ENCODE data around the gene RASGRP3.
"Not testable (repeated sequence)": the region's sequence is repeated elsewhere in the genome, so short reads cannot be mapped to it uniquely, and the experiment has no call there.

The RASGRP3 gene

DNA sequence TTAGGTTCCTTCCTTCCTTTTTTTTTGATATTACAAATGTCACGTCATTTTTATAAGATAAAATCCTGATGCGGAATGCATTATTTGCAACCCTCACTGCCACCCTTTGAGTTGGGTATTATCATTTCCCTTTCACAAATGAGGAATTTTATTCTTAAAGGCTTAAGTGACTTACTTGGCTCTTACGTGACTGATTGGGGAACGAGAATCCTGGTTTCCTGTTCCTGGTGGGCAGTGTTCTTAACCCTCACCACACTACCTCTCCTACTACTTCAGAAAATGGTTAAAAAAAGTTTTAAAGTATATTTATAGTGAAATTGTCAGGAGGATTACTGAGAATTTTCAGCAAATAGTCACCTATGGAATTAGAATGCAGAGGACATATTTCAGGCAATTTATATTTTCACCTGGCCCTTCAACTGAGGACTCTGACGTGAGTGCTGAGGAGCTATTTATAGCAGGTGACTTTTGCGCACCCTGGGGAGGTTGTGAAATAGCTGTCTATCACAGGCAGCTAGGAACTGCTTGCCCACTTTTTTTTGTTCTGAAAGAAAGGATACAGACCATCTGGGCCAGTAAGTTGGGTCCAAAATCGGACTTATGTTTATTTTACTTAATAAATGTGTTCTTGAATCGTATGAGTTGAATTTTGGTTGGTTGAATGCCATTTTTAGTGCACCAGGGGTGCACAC, 18.7 kb upstream of the RASGRP3 start:
- no peak for DNase-seq

DNA sequence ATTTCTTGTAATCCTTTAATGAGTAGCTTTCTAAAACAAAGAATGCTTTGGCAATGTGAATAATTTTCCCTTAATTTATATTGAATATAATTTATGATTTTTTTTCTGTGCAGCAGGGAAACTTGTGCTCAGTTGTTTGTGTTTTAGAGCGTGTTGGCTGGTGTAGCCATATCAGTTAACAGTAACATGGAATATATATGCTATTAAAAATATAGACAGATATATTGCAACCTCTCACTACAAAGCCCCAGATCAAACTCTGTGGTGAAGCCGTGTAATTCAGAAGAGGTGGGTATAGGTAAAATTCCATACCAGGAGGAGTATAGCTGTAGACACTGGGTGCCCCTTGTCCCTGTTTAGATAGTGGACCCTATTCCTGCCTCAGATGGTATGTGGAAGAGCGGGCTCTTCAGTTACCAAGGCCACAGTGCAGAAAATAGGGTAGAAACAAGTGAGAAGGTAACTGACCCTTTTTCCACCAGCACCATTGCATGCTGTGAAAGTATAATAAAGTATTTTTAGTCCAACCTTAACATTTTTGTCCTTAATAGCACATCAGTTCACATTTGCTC, 18.1 kb upstream of the RASGRP3 start:
- no peak for DNase-seq

DNA sequence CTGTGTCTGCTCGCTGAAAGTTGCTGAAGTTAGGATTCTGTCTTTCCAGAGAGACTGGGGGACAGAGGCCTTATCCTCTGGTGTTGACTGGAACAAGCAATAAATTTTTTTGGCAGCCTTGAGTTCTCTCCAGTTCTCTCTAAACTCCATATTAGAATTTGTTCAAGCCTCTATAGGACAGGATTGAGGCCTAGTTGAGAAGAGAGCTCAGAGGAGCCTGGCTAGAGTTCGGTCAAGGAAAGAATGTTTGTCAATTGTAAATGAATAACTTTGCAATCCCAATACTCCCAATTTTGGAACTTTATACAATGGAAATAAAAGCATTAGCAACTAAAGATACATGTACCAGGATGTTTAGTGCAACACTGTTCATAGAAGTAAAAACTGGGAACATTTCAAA, 16.7 kb upstream of the RASGRP3 start:
- DNase-seq: no peak

DNA sequence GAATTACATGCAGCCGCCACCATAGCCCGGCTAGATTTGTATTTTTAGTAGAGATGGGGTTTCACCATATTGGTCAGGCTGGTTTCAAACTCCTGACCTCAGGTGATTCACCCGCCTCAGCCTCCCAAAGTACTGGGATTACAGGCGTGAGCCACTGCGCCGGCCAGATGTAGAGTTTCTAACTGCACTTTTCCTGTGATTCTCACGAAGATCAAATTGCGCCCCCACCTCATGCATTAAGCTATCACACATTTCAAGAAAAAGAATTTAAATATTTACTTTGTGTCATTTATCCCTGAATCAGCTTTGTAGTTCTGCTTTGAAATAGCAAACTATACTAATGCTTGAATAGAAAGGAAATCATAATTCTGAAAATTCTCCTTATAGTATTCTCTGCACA, 13.9 kb upstream of the RASGRP3 start:
- DNase-seq: not testable (repeated sequence)

DNA sequence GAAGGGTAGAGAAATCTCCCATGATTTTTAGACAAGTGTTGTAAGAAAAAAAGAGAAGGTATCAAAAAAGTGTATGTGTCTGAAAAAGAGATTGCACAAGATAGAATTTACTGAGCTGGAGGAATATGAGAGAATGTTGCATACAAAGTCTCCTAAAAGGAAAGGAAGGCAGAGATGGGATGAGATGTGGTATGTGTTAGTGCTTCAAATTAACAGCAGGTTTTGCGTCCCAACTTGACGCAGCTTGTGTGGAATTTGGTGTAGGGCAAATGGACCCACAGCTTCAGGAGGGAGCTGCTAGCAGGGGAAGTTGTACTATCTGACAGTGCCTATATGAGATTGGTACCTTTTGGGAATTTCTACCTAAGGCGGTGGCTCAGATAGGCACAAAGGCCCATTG, 9.0 kb upstream of the RASGRP3 start:
- DNase-seq: no peak

DNA sequence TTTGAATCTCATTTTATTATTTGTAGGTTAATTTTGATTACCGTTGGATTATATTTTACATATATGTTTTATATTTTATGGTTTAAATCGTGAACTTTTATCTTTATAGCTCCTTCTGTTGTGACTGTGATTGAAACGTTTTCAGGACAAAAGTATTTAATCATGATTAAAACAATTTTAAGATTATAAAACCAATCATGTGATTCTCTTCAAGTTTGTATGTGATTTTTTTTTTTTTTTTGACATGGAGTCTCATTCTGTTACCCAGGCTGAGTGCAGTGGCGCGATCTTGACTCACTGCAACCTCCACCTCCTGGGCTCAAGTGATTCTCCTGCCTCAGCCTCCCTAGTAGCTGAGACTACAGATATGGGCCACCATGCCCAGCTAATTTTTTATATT, 7.2 kb upstream of the RASGRP3 start:
- no peak for DNase-seq

DNA sequence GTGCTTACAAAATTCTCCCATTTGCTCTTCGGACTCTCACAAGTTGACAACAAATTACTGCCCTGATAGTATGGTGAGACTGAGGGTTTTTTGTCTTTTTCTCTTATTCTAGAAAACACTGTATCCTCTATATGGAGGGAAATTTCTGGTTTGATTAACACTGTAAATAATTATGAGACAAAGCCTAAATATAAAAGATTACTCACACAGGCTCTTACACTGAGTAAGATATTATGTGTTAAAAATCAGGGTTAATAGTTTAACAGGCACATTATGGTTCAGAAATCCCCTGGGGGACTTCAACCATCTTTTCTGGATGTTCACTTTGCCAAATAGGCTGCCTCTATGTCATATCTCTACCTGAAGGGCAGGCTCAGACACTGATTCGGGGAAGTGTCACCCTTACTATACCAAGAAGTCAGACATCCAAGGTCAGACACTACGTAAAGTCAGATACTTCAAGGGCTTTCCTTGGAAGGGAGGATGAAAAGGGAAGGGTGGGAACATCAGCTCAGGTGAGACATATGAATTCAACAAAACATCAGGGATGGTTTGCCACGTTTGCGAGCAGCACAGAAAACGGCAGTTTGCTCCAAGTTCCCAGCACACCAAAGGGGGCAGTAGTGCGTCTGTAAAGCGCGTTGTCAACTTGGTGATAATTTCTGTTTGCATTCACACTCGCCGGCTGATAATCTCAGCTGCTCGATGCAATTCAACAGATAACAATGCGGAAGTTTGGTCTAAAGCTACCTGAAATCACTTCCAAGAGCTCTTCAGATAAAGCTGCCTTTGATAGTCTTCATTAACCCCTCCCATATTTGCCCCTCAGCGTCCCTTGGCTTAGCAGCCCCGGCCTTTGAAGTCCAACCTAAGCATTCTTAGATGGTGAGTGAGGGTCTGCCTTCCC, 972 bp upstream of the RASGRP3 start:
- peak; percentile 73 for DNase-seq

DNA sequence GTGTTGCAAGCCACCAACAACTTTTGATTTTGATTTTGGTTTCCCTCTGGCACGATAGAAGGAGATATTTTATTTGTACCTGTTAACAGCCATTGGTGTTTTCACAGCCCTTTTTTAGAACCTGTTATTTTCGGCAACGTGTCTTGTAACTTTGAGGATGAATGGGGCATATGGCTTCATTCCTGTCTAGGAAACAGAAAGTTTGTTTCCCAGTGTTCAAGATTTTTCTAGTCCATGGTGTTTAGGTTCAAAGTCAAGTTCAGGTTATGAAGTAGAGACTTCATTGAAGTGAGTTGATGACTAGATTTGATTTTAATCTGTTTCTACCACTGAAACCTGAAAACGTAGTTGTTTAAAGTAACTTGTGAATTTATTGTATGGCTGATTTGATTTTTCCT, 343 bp downstream of the RASGRP3 start:
- no peak for DNase-seq

DNA sequence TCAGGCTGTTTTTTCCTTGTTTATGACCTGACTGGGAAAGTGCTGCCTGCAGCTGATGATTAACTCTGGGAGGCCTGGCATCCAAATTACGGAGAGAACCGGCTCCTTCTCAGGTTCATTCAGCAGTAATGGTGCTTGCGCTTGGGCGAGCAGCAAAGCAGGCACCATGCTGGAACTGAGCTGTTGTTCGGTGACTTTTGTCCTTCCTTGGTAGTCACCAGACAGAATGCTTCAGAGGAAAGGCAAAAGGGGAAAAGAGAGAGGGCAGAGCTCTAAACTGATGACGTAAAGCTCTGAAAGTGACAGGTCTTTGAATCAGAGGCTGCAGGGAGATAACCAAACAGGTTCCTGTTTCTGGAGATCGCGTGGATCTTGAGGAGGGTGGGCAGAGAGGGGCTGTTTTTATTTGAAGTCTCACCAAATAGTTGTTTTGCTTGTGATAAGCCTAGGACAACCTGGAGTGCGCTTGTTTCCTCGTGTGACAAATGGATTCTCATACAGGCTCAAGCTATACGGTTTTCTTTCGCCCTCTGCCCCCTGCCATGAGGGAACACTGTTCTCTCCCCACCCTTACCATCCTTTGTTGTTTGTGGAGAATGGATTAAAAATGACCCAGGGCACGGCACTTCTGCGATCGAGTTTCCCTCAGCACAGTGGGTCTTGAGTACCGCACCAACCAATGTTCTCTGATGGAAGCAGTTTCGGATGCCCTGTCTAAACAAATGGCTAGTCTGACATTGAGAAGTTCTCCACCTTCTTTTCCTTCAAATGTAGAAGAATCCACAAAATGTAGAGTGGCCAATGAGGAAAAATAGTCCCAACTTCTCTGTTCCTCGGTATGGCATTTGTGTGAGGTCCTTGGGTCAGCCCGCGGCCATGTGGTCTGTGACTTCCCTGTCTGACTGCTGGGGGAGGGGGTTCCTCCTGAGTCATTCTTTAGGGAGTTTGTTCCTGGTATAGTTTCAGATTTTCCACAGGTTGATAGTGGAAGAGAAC, 1.3 kb downstream of the RASGRP3 start:
- peak; percentile 7 for DNase-seq

DNA sequence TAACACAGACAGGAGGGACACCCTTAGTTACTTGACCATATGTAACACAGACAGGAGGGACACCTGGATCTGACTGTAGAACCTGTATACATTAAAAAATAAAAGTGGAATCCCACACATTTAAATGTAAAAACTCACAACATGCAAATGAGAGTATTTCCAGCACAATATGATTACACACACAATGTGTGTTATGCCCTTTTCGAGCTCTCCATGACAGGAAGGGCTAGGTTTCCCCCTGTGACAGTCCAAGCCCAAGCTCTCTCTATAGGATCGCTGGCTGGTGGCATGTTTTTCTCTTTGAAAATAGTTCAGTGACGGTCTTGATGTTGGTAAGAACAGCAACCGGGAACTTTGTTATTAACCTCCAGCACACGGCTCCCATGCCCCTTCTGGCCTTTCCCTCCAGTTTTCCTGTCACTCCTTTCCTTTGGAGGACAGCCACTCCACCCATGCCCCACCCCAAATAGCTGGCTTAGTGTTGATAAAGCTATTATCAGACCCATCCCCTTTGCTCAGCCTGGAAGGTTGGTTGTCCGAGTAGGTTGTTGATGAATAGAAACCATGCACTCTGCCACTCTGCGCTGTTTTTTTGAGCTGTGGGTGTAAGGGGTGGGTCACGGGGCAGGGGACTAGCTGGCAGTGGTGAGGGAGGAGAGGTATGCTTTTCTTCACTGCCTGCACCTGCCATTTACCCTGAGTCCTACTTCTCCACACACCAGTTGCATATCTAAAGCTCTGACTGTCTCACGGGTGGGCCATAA, 2.7 kb downstream of the RASGRP3 start:
- DNase-seq: no peak

DNA sequence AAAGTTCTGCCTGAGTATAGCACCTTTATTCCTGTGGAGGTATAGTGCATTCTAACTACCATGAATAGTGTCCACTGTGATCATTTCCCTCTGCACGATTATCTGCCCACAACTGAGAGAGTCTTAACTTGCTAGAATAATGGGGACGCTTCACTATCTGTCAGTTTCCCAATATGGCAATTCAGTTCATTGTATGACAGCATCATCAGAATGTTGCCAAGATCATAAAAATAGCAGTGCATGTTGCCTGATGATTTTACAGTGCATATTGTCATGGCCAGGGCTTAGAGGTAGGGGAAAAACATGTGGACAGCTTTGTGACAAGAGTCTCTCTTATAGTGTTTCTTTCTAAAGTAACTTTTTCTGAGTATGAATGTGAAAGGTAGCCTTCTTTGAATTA, 6.1 kb downstream of the RASGRP3 start:
- no peak for DNase-seq

DNA sequence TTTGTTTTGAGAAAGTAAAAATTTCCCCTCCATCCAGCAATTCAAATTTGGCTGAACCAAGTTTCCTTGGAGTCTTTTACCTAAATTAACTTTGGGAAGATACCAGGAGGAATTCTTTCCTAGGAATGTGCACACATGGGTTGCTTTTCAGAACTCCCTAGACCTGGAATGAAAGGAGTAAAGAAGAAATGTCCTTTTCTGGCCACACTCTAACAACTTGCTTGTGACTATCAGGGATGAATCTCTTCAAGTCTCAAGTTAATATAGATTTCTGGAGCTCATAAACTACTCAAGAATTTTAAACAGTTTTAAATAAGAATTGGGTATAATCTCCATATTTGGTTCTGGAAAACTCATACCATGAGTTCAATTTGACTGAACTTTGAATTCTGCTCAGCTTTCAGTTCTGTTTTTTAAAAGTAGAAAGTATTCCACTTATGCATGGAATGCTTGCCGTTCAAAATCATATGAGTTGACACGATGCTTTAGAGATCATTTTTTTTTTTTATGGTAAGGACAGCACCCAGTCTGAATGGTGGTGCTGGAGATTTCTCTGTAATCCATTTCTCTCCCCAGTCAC, 7.7 kb downstream of the RASGRP3 start:
- no peak for DNase-seq

DNA sequence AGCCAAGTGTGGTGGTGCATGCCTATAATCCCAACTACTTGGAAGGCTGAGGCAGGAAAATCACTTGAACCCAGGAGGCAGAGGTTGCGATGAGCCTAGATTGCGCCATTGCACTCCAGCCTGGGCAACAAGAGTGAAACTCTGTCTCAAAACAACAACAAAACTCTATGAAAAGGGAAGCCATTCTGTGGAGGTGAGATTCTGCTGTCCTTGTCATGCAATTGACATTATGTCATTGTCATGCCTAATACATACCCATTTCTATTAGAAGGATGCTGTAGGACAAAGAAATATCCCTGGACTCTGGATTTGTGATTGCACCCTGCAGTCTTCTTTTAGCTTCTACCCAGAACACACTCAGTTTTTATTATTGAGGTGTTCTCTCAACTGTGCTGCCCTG, 8.6 kb downstream of the RASGRP3 start:
- no peak for DNase-seq

DNA sequence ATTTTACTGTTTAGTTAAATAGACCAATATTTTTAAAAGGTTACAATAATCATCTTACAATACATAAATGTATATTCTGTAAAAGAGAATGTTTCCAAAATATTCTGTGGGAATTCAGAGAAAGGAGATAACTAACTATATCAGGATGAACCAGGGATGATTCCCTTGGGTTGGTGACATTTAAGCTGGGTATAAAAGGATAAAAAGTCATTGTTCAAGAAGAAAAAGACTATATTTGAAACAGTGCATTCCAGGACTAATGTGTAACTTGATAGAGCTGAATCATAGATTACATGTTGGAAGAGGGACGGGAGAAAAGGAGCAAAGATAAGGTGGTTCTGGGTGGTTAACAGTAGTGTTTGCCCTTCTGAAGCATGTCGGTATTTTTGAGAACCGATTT, 10.1 kb downstream of the RASGRP3 start:
- no peak for DNase-seq

DNA sequence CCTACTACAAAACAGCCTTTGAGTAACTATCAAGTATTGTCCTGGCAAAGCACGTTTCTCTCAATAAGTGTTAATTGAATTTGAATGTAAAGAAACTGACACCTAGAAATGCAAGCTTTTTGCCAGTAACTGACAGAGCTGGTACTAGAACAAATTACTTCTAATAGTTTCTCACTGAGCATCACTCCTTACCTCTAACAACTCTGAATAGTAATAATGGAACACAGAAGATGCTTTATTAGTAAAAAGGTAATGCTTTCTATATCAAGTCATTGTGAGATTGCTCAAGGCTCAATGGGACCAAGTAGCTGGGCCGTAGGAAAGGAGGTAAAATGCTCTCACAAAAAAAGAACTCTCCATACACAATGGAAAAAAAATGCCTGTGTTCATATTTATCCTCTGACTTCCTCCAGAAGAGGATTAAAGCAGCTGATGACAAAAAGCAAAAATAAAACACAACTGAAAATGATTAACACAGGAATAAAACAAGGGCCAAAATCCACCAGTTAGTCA, 11.8 kb downstream of the RASGRP3 start:
- no peak for DNase-seq

DNA sequence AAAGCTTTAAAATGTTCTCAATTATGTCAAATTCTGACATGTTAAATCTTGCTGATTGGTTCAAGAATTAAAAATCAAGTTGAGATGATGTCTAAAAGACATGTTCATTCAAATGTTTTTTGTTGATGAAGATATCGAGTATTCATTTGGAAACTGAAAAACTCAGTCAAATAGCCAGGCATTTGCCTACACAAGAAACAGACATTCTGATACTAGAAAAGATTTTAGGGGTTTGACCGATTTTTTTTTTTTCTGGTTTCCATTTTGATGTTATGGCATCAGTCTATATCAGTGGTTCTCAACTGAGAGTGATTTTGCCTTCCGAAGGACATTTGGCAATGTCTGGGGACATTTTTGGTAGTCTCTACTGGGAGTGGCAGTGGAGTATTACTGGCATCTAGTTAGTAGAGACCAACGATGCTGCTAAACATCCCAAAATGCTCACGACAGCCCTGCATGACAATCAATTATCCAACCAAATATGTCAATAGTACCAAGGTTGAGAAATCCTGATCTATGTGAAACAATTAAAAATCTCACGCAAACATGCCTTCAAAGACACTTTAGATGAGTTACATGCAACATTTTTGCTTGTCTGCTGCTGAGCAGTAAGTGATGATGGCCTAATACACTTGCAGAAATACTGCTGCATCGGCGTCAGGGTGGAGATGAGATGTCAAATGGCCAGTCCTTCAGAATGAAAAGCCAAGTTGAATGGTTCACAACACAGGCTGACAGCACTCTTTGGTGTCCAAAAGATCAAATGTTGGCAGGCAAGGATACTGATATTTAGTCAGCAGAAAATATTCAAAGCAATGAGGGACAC, 12.5 kb downstream of the RASGRP3 start:
- no peak for DNase-seq

DNA sequence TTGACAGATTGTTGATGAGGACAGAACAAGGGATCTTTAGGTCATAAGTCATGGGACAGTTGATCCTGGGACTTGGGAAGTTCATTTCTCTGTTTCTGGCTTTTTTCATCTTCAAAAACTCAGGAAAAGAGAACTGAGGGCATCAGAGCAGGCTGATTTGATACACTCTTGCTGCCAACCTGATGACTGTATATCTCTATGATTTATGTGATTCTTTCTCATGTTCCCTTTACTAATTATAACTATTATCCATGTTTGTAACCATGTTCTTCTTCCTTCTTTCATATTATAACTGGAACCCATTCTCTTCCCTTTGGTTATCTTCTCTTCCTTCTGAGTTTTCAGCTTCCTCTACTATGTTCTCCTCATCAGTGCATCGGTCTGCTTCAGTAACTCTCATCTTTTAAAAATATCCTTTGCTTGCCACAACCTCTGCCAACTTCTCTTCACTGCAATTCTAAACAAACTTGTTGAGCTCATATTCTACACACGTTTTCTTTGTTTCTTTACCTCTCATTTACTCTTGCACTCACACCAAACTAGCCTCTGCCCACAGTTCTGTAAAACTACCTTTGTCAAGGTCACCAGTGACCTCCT, 13.5 kb downstream of the RASGRP3 start:
- DNase-seq: no peak

DNA sequence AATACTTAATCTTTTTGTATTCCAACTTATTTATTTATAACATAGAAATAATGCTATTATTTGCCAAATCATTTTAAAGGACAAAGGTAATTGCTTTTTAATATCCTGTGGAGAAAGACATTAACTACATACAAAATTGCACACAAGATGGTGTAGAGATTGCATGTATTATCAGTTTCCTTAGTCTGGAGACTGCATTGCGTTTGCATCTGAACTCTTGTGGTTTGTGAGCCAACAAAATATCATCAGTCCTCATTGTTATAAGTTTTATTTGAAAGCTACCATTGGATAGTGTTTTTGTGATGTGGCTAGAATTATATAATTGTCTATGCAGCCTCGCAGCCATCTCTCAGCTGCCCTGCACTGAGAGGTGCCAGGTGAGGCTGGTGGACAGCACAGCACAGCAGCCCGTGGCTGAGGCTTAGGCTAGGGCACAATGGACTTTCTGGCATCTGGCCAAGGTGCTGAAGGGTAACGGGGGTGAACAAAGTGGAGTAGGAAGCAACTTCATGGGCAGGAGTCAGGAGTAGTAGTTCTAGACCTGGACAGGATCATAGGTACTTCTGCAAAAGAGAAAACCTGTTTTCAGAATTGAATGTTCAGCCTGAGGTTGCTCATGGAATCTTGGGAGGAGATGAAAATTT, 15.1 kb downstream of the RASGRP3 start:
- no peak for DNase-seq

DNA sequence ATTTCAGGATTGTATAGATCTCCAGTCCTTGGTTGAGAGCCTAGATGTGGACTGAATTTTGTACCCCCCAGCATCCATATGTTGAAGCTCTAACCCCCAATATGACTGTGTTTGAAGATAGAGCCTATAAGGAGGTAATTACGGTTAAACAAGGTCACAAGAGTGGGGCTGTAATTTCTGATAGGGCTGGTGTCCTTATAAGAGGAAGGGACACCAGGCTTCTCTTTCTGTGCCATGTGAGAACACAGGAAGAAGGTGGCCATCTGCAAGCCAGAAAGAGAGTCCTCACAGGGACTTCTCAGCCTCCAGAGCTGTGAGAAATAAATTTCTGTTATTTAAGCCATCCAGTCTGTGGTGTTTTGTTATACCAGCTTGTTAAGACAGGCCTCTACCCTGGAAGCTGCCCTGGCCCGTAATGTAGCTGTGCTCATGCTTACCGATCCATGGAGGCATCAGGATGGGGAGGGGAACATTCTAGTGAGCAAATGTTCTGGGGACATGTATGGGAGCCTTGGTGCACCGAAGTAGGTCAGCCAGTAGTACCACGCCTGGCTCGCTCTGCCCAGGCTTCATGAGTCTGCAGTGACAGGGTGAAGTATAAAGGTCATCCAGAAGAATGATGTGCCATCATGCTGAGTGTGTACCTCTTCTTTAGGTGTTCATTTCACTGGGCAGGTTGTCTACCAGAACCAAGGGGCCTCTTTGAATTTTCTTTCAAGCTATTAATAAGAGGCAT, 16.1 kb downstream of the RASGRP3 start:
- DNase-seq: no peak
